Left lobe of liver (tissue), 2 donors: ENCODE data around the gene CHKA. TPM values are rescaled to one million over a fixed set of nuclear protein-coding genes. Genes with fewer than 3 reads are reported as not detected.
"Not testable (repeated sequence)": the region's sequence is repeated elsewhere in the genome, so short reads cannot be mapped to it uniquely, and the experiment has no call there.

Experiments used
- ATAC-seq: fragments of 200-7000 bp; cut with Tn5 transposase; one replicate; pipeline ENCODE4 v1.9.1; 2020; ENCODE audit warnings: mild to moderate bottlenecking, moderate library complexity
- DNase-seq: peaks from one replicate; pipeline ENCODE4 v3.0.0-alpha.2; 2020; ENCODE audit warnings: low spot score
- total RNA-seq: library from RNA; stranded (reverse); gene quantifications from one replicate; pipeline ENCODE4 v1.2.1, GENCODE V29; 2021
- donor health status: DM: no; HTN: no; CAD: no; lungs with moderate emphysema.
- donor health status: DM: no; HTN: yes; CAD: no.

CHKA gene
- total RNA-seq, 1 donor from 2014 or later, result 15.5 TPM

GRCh38 chr11:68117853-68118470, 3.2 kb downstream of the CHKA start:
- no peak for ATAC-seq

GRCh38 chr11:68116974-68117373, 4.2 kb downstream of the CHKA start:
- ATAC-seq (no peak), DNase-seq (no peak)

More at GRCh38 chr11:68117853-68118470, 3.2 kb downstream of the CHKA start:
- DNase-seq, result no peak

GRCh38 chr11:68116126-68116525, 5.1 kb downstream of the CHKA start:
- ATAC-seq (no peak), DNase-seq (no peak)

GRCh38 chr11:68115285-68115684, 5.9 kb downstream of the CHKA start:
- peak; percentile 17 for ATAC-seq
- peak; percentile 27 for DNase-seq

- ATAC-seq, result peak; percentile 49
- DNase-seq, result no peak
Observed at GRCh38 chr11:68113986-68114385, 7.2 kb downstream of the CHKA start.

- no peak for DNase-seq
- ATAC-seq, result peak; percentile 39
Observed at GRCh38 chr11:68107689-68108088, 13.5 kb downstream of the CHKA start.

- ATAC-seq (peak; percentile 80), DNase-seq (no peak)
Observed at GRCh38 chr11:68106165-68106940, 14.8 kb downstream of the CHKA start.

GRCh38 chr11:68099474-68100405, 21.4 kb downstream of the CHKA start:
- ATAC-seq, result peak; percentile 93
- DNase-seq, result peak; percentile 80

- no peak for ATAC-seq
Observed at GRCh38 chr11:68099057-68099456, 22.1 kb downstream of the CHKA start.

GRCh38 chr11:68096962-68097361, 24.2 kb downstream of the CHKA start:
- DNase-seq, result no peak
- ATAC-seq, result no peak

More at GRCh38 chr11:68099057-68099456, 22.1 kb downstream of the CHKA start:
- DNase-seq, result no peak

- ATAC-seq, result no peak
- no peak for DNase-seq
Observed at GRCh38 chr11:68093565-68093964, 27.6 kb downstream of the CHKA start.

- not testable (repeated sequence) for ATAC-seq, DNase-seq
Observed at GRCh38 chr11:68092946-68093345, 28.2 kb downstream of the CHKA start.

- ATAC-seq (no peak), DNase-seq (no peak)
Observed at GRCh38 chr11:68092411-68092810, 28.8 kb downstream of the CHKA start.

- DNase-seq, result no peak
- peak; percentile 68 for ATAC-seq
Observed at GRCh38 chr11:68090706-68091105, 30.5 kb downstream of the CHKA start.

GRCh38 chr11:68090287-68090686, 30.9 kb downstream of the CHKA start:
- ATAC-seq (no peak), DNase-seq (no peak)

GRCh38 chr11:68089679-68090078, 31.5 kb downstream of the CHKA start:
- DNase-seq, result no peak
- ATAC-seq, result no peak

GRCh38 chr11:68083517-68083916, 37.7 kb downstream of the CHKA start:
- no peak for DNase-seq
- no peak for ATAC-seq

- no peak for ATAC-seq
- no peak for DNase-seq
Observed at GRCh38 chr11:68082481-68082880, 38.7 kb downstream of the CHKA start.

- ATAC-seq (peak; percentile 94), DNase-seq (peak; percentile 76)
Observed at GRCh38 chr11:68081691-68082090, 39.5 kb downstream of the CHKA start.

- DNase-seq, result no peak
- ATAC-seq, result no peak
Observed at GRCh38 chr11:68080860-68081259, 40.3 kb downstream of the CHKA start.
